SK-N-MC (cell line): ENCODE data around the gene LGR4.

Experiments
- DNase-seq: peaks from one replicate; pipeline ENCODE4 v3.0.0-alpha.2; 2011; ENCODE audit warnings: low read depth, low spot score
- H3K27ac ChIP-seq: fragments of 200-600 bp; sonication (generic); 2 replicates; pipeline ENCODE4 v1.5.1; 2016; ENCODE audit warnings: mixed run types
- H3K36me3 ChIP-seq: fragments of 200-600 bp; sonication (generic); 2 replicates; pipeline ENCODE4 v1.6.1; 2017; ENCODE audit warnings: antibody characterized with exemption, low read length, mixed read lengths; ENCODE audit not compliant: insufficient read depth
- H3K4me3 ChIP-seq: fragments of 200-600 bp; sonication (generic); 2 replicates; pipeline ENCODE4 v1.5.1; 2016
- H3K9ac ChIP-seq: fragments of 200-600 bp; sonication (generic); 2 replicates; pipeline ENCODE4 v1.8.0; 2017; ENCODE audit warnings: mixed run types, mixed read lengths; ENCODE audit not compliant: insufficient read length
- H3K9me3 ChIP-seq: fragments of 200-600 bp; sonication (generic); 2 replicates; pipeline ENCODE4 v1.6.1; 2017; ENCODE audit warnings: low read depth, mild to moderate bottlenecking, antibody characterized with exemption, low read length, moderate library complexity, mixed read lengths
- EZH2 ChIP-seq: fragments of 200-600 bp; sonication (generic); IDR thresholded peaks from one replicate; pipeline ENCODE4 v1.6.1; 2017; ENCODE audit warnings: antibody characterized with exemption
- FOXP2 ChIP-seq: optimal IDR thresholded peaks from 2 replicates; pipeline ENCODE3; 2011; ENCODE audit warnings: mild to moderate bottlenecking, moderate library complexity; ENCODE audit not compliant: insufficient read depth; ENCODE audit errors: extremely low read length, control extremely low read depth
- POLR2AphosphoS5 ChIP-seq: IDR thresholded peaks from 2 replicates; pipeline ENCODE4 v1.6.1; 2012; ENCODE audit warnings: mild to moderate bottlenecking, low read depth, low read length, borderline replicate concordance

LGR4 gene

DNA sequence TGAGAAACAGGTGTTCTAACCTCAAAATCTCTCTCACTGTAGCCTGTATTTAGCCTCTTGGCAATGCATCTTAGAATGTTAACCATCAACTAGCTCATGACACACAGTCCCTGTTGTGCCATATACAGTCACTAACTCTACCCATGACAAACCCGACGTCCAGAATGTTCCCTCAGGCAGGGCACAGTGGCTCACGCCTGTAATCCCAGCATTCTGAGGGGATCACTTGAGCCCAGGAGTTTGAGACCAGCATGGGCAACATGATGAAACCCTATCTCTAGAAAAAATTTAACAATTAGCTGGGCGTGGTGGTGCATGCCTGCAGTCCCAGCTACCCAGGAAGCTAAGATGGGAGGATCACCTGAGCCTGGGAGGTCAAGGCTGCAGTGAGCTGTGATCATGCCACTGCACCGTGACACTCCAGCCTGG lies 91.3 kb downstream of the LGR4 start:
- Histone ChIP-seq H3K9me3 (no peaks in the 10 kb centered on the region), H3K4me3 (no peak overlapping the region), H3K36me3 (0 out of 2 replicates have a peak, but pooled peaks cover 5% of the 10 kb centered on the region), H3K9ac (no peak overlapping the region), H3K27ac (no peak overlapping the region)
- no peak for DNase-seq
- TF ChIP-seq EZH2 (no peak), POLR2AphosphoS5 (no peak), FOXP2 (no peak)

DNA sequence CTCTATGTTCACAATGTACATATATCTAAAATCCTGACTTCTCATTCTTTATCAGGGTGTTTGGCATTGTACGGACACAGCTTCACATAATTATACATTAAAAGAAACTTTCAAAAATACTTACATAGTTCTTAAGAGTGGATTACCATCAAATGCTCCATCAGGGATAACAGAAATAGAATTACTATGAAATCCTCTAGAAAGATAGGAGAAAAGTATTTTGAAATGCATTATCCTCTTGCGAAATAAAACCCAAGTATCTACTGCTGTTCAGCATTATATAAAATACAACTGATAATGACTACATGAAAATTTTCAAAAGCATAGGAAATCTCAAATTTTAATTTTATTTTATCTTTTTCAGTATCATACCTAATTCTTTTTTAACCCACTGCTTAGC lies 91.8 kb downstream of the LGR4 start:
- Histone ChIP-seq H3K4me3 (no peak overlapping the region), H3K27ac (no peak overlapping the region), H3K9ac (no peak overlapping the region), H3K36me3 (0 out of 2 replicates have a peak, but pooled peaks cover 5% of the 10 kb centered on the region), H3K9me3 (no peaks in the 10 kb centered on the region)
- no peak for TF ChIP-seq EZH2
- TF ChIP-seq FOXP2 = no peak
- TF ChIP-seq POLR2AphosphoS5 = no peak
- no peak for DNase-seq

DNA sequence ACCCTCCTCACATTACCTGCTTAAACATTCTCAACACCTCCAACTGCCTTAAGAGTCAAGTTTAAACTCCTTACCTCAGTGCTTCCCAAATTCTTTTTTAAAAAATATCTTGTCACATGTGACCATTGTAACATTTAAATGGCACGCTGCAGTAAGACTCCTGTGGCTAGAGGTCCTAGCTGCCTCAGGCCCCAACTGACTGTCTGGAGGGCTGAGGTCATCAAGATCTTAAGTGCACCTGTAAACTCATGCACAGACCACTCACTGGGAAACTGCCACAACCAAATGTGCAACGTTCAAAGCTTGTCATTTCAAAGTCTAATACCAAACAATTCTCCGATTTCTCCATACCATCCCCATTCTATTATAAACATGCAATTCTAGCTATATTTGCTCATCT lies 93.1 kb downstream of the LGR4 start:
- no peak for DNase-seq
- 0 out of 2 replicates have a peak, but pooled peaks cover 3% of the 10 kb centered on the region for H3K36me3 ChIP-seq
- no peaks in the 10 kb centered on the region for H3K9me3 ChIP-seq
- no peak for TF ChIP-seq EZH2
- TF ChIP-seq POLR2AphosphoS5 = no peak
- H3K27ac ChIP-seq = no peak overlapping the region
- H3K9ac ChIP-seq = no peak overlapping the region
- no peak overlapping the region for H3K4me3 ChIP-seq

DNA sequence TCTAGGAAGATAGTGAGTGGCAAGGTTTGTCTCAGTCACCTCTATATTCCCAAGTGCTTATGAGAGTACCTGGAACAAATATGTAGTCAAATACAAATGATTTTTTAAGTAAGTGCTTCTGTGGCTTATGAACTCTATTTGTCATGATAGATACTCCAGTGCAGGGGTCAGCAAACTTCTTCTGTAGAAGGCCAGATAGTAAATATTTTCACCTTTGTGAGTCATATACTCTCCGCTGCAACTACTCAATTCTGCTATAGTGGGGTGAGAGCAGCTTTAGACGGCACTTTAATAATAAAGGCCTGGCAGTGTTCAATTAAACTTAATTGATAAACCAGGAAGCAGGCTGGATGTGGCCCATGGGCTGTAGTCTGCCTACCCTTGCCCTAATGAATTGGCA lies 97.2 kb downstream of the LGR4 start:
- H3K4me3 ChIP-seq = no peak overlapping the region
- H3K9ac ChIP-seq = no peak overlapping the region
- DNase-seq = no peak
- no peak overlapping the region for H3K27ac ChIP-seq
- no peaks in the 10 kb centered on the region for H3K9me3 ChIP-seq
- TF ChIP-seq EZH2 (no peak), FOXP2 (no peak), POLR2AphosphoS5 (no peak)
- peaks cover 8% of the 10 kb centered on the region for H3K36me3 ChIP-seq

DNA sequence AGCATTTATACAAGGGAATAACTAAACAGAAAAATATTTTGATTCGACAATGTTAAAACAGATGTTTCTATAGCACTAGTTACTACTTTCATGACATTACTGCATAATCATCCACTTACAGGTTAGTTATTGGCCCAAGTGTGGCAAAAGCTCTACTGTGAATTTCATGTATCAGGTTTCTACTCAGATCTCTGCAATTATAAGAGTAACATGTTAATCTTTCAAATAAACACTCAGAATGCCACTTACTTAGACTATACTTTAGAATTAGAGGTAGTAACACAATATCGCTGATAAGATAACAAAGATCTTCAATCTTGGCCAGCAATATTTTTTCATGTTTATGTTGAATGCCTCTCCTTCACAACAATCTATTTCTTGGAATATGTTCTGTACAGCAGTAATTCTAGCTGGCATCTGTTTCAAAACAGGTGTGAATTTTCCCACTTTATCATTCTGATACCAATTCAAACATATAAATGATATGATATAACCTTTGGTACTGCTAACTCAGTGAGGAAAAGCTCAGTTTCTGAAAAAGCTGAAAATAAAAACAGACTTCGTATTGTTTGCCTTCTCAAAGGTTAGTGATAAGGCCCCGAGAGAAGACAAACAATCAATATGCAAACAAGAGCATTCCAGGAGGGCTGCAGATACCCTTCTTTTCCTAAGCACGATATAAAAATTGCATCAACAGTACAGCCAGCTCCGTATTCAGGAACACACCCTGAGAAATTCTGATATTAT lies 98.6 kb downstream of the LGR4 start:
- peaks cover 8% of the 10 kb centered on the region for H3K36me3 ChIP-seq

DNA sequence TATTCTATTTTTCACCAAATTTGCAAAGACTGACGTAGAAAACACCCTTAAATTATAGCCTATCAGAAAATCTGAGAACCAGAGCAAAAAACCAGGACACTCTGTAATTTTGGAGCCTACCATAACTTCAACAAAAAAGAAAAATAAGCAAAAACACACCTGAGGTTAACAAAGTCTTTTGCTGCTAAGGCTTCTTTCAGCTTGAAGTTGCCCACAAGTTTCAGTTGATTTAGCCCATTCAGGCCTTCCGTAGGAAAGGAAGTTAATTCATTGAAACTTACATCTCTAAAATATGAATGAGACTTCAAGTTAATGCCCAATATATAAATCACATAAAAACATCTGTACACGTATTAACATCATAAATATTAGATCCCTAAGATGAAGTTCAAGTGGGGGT lies 99.2 kb downstream of the LGR4 start:
- TF ChIP-seq FOXP2 (no peak), EZH2 (no peak), POLR2AphosphoS5 (no peak)
- H3K27ac ChIP-seq = no peak overlapping the region
- no peaks in the 10 kb centered on the region for H3K9me3 ChIP-seq
- H3K9ac ChIP-seq = no peak overlapping the region
- no peak for DNase-seq
- H3K36me3 ChIP-seq = peaks cover 8% of the 10 kb centered on the region
- no peak overlapping the region for H3K4me3 ChIP-seq

More for the DNA sequence above, 98.6 kb downstream of the LGR4 start:
- TF ChIP-seq POLR2AphosphoS5 (no peak), EZH2 (no peak), FOXP2 (no peak)
- no peak for DNase-seq
- no peak overlapping the region for H3K4me3 ChIP-seq
- no peak overlapping the region for H3K9ac ChIP-seq
- no peaks in the 10 kb centered on the region for H3K9me3 ChIP-seq
- H3K27ac ChIP-seq = no peak overlapping the region

DNA sequence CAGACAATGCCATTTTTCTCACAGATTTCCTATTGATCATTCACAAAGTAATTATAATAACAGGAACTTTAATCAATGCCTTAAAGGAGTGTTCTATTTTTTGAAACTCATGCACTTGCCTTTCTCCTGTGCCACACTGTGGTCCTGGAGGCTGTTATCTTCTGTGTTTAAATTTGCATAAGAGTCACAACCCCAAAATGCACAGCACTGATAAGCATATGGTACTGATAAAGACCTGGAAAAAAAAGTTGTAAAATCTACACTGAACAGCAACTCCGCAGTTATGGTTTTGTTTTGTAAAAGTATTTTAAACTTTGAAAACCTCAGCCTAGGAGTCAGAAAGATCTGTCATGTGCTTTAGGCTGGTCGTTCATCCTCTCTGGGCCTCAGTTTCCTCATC lies 100.4 kb downstream of the LGR4 start:
- Histone ChIP-seq H3K9me3 (no peaks in the 10 kb centered on the region), H3K36me3 (peaks cover 12% of the 10 kb centered on the region), H3K4me3 (no peak overlapping the region), H3K27ac (no peak overlapping the region), H3K9ac (no peak overlapping the region)
- DNase-seq = no peak
- TF ChIP-seq FOXP2 (no peak), EZH2 (no peak), POLR2AphosphoS5 (no peak)

DNA sequence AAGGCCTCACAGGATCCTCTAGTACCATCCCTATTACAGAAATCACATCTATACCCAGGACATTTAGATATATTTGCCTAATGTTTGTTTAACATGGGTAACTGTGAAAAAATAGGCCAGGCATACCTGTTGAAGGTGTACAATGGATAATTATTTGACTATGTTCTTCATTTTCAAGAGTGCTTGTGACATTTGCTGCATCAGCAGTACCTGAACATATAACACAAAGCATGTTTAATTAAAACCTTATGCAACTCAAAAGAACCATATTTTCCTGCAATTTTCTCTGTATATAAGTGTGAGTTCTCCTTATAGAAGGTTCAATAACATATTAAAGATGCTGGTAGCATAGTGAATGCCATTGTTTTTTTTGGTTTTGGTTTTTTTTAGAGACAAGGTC lies 101.1 kb downstream of the LGR4 start:
- H3K36me3 ChIP-seq = peaks cover 12% of the 10 kb centered on the region
- H3K4me3 ChIP-seq = no peak overlapping the region
- no peaks in the 10 kb centered on the region for H3K9me3 ChIP-seq
- no peak overlapping the region for H3K27ac ChIP-seq
- no peak for DNase-seq
- TF ChIP-seq POLR2AphosphoS5 (no peak), FOXP2 (no peak), EZH2 (no peak)
- no peak overlapping the region for H3K9ac ChIP-seq

DNA sequence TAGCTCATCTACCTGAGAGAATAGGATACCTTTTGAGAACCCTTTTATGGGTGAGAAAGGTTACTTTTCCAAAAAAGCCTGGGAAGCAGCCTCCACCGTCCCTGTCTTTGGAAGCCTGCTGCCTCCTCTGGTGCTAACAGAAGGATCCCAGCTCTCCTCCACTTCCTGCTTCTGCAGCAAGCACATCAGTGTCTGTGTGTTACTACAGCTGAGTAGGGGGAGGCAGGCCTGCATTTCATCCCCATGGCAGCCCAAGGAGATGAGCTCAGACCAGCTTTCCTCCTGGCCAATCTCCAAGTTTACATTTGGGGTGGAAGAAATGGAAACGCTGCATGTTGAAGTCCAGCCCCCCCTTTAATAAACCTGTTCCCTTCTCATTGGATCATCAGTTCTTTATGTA lies 102.2 kb downstream of the LGR4 start:
- Histone ChIP-seq H3K9me3 (no peaks in the 10 kb centered on the region), H3K4me3 (no peak overlapping the region), H3K9ac (no peak overlapping the region), H3K27ac (no peak overlapping the region), H3K36me3 (peaks cover 12% of the 10 kb centered on the region)
- TF ChIP-seq FOXP2 (no peak), EZH2 (no peak), POLR2AphosphoS5 (no peak)
- no peak for DNase-seq
